ENCODE results near the gene PARVB. TPM values are rescaled to one million over a fixed set of nuclear protein-coding genes. Genes with fewer than 3 reads are reported as not detected.

The PARVB gene
- polyA plus RNA-seq, 4 donors: 0.45 to 16.5 (median 7.5) TPM

DNA sequence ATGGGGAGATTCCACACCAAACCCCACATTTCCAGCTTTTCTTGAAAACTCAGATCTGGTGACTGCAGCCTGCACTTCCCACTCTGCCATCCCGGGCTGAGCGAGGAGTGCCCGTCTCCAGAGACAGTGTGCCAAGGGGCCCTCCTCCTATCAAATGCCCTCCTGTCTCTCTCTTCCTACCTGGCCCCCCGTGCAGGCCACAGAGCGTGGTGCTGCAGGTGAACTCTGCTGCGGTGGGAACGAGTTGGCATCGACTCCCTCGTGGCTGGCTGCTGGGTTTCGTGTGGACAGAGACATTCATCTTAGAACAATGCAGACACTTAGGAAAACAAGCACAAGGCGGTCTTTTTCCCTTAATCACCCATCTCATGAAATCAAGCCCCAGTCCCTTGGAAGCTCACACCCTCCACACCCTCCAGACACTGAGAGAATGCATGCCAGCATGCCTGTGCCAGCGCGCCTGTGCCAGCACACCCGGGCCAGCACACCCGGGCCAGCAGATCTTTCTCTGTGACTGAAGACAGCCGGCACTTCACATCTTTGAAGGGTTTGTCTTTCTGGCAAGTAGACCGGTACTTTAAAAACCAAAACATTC lies 65.0 kb downstream of the PARVB start:
- peaks cover 0 to 7% of the 10 kb centered on the region in 2 donors for H3K9me3 ChIP-seq (ENCODE audit: control insufficient read depth in 2 of 2, insufficient read depth in 1 of 2, low read depth in 1 of 2, low read length in 1 of 2)
- H3K27ac ChIP-seq (ENCODE audit: low read depth in 1 of 3, low read length in 2 of 3): no peak overlapping the region
- FAIRE-seq (no peak), DNase-seq (no peak)
- no peaks in the 10 kb centered on the region for H3K4me1 ChIP-seq (ENCODE audit: control insufficient read depth in 3 of 3, insufficient read depth in 2 of 3, low read depth in 1 of 3, low read length in 2 of 3)
- no peaks in the 10 kb centered on the region for H3K27me3 ChIP-seq (ENCODE audit: control insufficient read depth in 3 of 3, insufficient read depth in 3 of 3, low read length in 3 of 3)
- H3K4me3 ChIP-seq (ENCODE audit: low read depth in 1 of 3, low read length in 3 of 3): no peak overlapping the region
- H3K36me3 ChIP-seq (ENCODE audit: control insufficient read depth in 3 of 3, insufficient read depth in 2 of 3, low read depth in 1 of 3, low read length in 3 of 3): no peaks in the 10 kb centered on the region
- whole genome bisulfite sequencing, 3 donors: 73 to 77% (median 74%) methylated on average over 17 of the region's 17 CpGs

DNA sequence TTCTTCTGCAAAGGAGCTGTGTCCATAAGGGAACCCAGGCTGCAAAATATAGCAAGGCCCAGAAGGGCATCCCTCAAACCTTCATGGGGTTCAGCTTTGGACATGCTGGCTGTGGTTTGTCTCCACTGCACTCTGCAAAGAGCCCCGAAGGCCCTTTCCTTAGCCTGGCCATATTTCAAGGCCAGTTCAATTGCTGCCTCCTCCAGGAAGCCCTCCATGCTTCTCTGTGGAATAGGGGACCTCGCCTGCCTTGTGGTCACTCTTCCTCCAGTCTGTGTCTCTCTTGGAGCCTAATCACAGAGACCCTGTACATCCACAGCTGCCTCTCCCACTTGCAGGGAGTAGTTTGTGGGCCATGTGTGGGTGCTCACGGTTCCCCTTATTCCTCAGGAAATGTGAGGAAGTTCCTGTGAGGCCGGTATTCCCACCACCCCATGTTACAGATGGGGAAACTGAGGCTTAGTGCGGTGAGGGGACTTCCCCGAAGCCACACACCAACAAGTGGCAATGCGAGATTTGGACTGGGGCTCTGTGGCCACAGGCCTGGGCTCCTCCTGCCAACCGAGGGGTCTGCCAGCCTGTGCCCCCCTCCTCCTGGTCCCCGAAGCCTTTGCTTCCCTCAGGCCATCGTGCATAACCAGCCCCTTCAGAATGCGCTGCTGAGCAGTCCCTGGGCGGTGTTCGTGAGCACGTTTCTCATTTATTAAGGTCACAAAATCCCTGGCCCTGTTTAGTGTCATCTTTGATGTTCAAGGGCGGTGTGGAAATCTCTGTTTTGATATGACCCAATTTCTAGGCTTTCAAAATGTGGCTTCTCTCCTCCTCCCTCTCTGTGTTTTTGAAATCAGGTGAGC lies 65.8 kb downstream of the PARVB start:
- 78 to 89% (median 85%) methylated on average over 15 of the region's 15 CpGs for WGBS, 3 donors
- no peak overlapping the region for H3K27ac ChIP-seq (ENCODE audit: low read depth in 1 of 3, low read length in 2 of 3)
- FAIRE-seq: no peak

GRCh38 chr22:44090571-44090905 lies 66.4 kb downstream of the PARVB start:
- FAIRE-seq (no peak), DNase-seq (no peak)

More for the DNA sequence above, 65.8 kb downstream of the PARVB start:
- no peak for DNase-seq
- Histone ChIP-seq H3K9me3 (ENCODE audit: control insufficient read depth in 2 of 2, insufficient read depth in 1 of 2, low read depth in 1 of 2, low read length in 1 of 2) (peaks cover 0 to 1% of the 10 kb centered on the region in 2 donors), H3K4me1 (ENCODE audit: control insufficient read depth in 3 of 3, insufficient read depth in 2 of 3, low read depth in 1 of 3, low read length in 2 of 3) (no peaks in the 10 kb centered on the region), H3K27me3 (ENCODE audit: control insufficient read depth in 3 of 3, insufficient read depth in 3 of 3, low read length in 3 of 3) (no peaks in the 10 kb centered on the region), H3K36me3 (ENCODE audit: control insufficient read depth in 3 of 3, insufficient read depth in 2 of 3, low read depth in 1 of 3, low read length in 3 of 3) (peaks cover 0 to 4% (median 0%) of the 10 kb centered on the region in 3 donors), H3K4me3 (ENCODE audit: low read depth in 1 of 3, low read length in 3 of 3) (no peak overlapping the region)

DNA sequence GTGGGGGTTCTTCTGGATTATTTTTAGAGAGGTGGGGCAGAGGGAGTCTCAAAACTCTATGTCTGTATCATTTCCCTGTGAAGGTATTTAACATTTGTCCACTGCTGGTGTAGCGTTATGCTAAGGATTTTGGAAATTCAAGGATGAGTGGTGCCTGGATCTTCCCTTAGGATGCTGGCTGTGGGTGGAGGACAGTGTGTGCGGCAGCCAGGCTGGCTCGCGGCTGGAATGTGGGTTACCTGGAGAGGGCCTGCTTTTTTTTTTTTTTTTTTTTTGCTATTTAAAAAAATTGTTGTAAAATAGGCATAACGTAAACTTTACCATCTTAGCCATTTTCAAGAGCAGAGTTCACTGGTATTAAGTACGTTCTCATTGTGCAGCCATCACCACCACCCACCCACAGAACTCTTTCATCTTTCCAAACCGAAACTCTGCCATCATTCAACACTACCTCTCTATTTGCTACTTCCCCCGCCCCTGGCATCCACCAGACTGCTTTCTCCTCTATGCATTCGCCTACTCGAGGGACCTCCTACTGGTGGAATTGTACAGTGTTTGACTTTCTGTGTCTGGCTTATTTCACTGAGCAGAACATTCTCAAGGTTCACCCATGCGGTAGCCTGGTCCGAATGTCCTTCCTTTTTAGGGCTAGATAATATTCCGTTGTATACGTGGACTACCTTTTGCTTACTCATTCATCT lies 67.1 kb downstream of the PARVB start:
- Histone ChIP-seq H3K4me3 (ENCODE audit: low read depth in 1 of 3, low read length in 3 of 3) (no peak overlapping the region), H3K27ac (ENCODE audit: low read depth in 1 of 3, low read length in 2 of 3) (no peak overlapping the region), H3K4me1 (ENCODE audit: control insufficient read depth in 3 of 3, insufficient read depth in 2 of 3, low read depth in 1 of 3, low read length in 2 of 3) (no peaks in the 10 kb centered on the region), H3K36me3 (ENCODE audit: control insufficient read depth in 3 of 3, insufficient read depth in 2 of 3, low read depth in 1 of 3, low read length in 3 of 3) (peaks cover 0 to 8% (median 0%) of the 10 kb centered on the region in 3 donors), H3K27me3 (ENCODE audit: control insufficient read depth in 3 of 3, insufficient read depth in 3 of 3, low read length in 3 of 3) (no peaks in the 10 kb centered on the region), H3K9me3 (ENCODE audit: control insufficient read depth in 2 of 2, insufficient read depth in 1 of 2, low read depth in 1 of 2, low read length in 1 of 2) (no peaks in the 10 kb centered on the region)
- 79 to 82% (median 80%) methylated on average over 14 of the region's 14 CpGs for WGBS, 3 donors
- DNase-seq: no peak
- FAIRE-seq: no peak

More at GRCh38 chr22:44090571-44090905, 66.4 kb downstream of the PARVB start:
- peaks cover 0 to 7% (median 0%) of the 10 kb centered on the region in 3 donors for H3K36me3 ChIP-seq (ENCODE audit: control insufficient read depth in 3 of 3, insufficient read depth in 2 of 3, low read depth in 1 of 3, low read length in 3 of 3)
- 63 to 86% (median 76%) methylated on average over 9 of the region's 9 CpGs for WGBS, 3 donors
- no peaks in the 10 kb centered on the region for H3K4me1 ChIP-seq (ENCODE audit: control insufficient read depth in 3 of 3, insufficient read depth in 2 of 3, low read depth in 1 of 3, low read length in 2 of 3)
- no peak overlapping the region for H3K27ac ChIP-seq (ENCODE audit: low read depth in 1 of 3, low read length in 2 of 3)
- no peaks in the 10 kb centered on the region for H3K9me3 ChIP-seq (ENCODE audit: control insufficient read depth in 2 of 2, insufficient read depth in 1 of 2, low read depth in 1 of 2, low read length in 1 of 2)
- no peaks in the 10 kb centered on the region for H3K27me3 ChIP-seq (ENCODE audit: control insufficient read depth in 3 of 3, insufficient read depth in 3 of 3, low read length in 3 of 3)
- no peak overlapping the region for H3K4me3 ChIP-seq (ENCODE audit: low read depth in 1 of 3, low read length in 3 of 3)

DNA sequence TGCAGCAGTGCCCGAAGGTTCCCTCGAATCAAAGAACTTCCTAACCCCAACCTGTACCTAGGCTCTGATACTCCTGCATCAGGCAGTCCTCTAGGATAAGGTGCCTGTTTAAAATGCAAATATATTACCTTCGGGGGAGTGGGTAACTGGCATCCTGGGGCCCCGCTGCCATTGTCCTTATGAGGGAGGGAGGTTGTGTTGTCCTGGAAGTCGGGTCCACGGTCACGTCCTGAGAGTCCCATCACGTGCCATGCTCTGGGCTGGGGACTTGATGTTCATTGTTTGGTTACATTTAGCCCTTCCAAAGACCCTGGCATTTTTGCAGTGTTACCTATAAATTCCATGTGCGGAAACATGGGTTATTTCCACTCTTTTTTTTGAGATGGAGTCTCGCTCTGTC lies 67.6 kb downstream of the PARVB start:
- H3K36me3 ChIP-seq (ENCODE audit: control insufficient read depth in 3 of 3, insufficient read depth in 2 of 3, low read depth in 1 of 3, low read length in 3 of 3): peaks cover 0 to 8% (median 0%) of the 10 kb centered on the region in 3 donors
- no peak overlapping the region for H3K27ac ChIP-seq (ENCODE audit: low read depth in 1 of 3, low read length in 2 of 3)
- WGBS, 3 donors: 93 to 97% (median 95%) methylated on average over 10 of the region's 10 CpGs
- H3K27me3 ChIP-seq (ENCODE audit: control insufficient read depth in 3 of 3, insufficient read depth in 3 of 3, low read length in 3 of 3): no peaks in the 10 kb centered on the region
- H3K4me3 ChIP-seq (ENCODE audit: low read depth in 1 of 3, low read length in 3 of 3): no peak overlapping the region
- H3K4me1 ChIP-seq (ENCODE audit: control insufficient read depth in 3 of 3, insufficient read depth in 2 of 3, low read depth in 1 of 3, low read length in 2 of 3): no peaks in the 10 kb centered on the region
- DNase-seq (no peak), FAIRE-seq (no peak)
- no peaks in the 10 kb centered on the region for H3K9me3 ChIP-seq (ENCODE audit: control insufficient read depth in 2 of 2, insufficient read depth in 1 of 2, low read depth in 1 of 2, low read length in 1 of 2)

DNA sequence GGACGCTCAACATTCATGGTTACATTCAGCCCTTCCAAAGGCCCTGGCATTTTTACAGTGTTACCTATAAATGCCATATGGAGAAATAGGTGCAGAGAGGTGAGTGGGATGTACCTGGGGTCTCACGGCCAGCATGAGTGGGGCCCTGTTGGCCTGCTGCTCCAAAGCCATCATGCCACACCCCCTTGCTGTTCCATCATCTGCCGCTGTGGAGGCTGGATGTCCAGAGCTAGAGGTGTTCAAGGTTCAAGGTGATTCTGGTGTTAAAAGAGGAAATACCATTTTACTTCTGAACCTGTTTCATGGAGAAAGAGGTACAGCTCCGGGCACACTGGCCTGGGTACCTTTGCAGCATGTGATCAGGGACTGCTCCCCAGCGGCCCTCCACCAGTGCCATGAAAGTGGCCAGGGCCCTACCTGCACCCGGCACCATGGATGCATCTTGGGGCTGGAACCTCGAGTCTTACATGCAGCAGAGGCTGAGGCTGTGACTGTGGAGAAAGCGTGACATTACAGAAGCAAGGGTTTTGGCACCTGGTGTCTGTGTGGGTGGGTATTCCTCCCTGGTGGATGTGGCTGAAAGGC lies 68.6 kb downstream of the PARVB start:
- Histone ChIP-seq H3K4me3 (ENCODE audit: low read depth in 1 of 3, low read length in 3 of 3) (no peak overlapping the region), H3K36me3 (ENCODE audit: control insufficient read depth in 3 of 3, insufficient read depth in 2 of 3, low read depth in 1 of 3, low read length in 3 of 3) (peaks cover 0 to 11% (median 0%) of the 10 kb centered on the region in 3 donors), H3K9me3 (ENCODE audit: control insufficient read depth in 2 of 2, insufficient read depth in 1 of 2, low read depth in 1 of 2, low read length in 1 of 2) (no peaks in the 10 kb centered on the region), H3K4me1 (ENCODE audit: control insufficient read depth in 3 of 3, insufficient read depth in 2 of 3, low read depth in 1 of 3, low read length in 2 of 3) (no peaks in the 10 kb centered on the region), H3K27ac (ENCODE audit: low read depth in 1 of 3, low read length in 2 of 3) (no peak overlapping the region), H3K27me3 (ENCODE audit: control insufficient read depth in 3 of 3, insufficient read depth in 3 of 3, low read length in 3 of 3) (no peaks in the 10 kb centered on the region)
- DNase-seq: no peak
- 64 to 79% (median 68%) methylated on average over 8 of the region's 8 CpGs for WGBS, 3 donors
- no peak for FAIRE-seq

DNA sequence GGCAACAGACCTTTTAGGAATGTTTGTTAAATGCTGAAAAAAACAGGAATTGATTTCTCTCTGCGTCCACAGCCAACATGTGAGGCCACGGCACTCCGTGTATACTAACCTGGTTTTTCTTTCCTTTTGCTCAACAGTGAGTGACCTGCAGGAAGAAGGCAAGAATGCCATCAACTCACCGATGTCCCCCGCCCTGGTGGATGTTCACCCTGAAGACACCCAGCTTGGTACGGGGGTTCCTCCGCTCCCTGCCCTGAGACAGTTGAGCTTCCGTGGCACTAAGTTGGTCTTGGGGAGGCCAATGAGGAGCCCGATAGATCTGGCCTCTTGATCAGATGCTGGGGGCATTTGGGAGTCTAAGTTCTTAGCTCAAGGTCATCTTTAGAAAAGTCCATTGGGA lies 69.7 kb downstream of the PARVB start:
- FAIRE-seq: no peak
- no peak for DNase-seq
- Histone ChIP-seq H3K4me1 (ENCODE audit: control insufficient read depth in 3 of 3, insufficient read depth in 2 of 3, low read depth in 1 of 3, low read length in 2 of 3) (no peaks in the 10 kb centered on the region), H3K9me3 (ENCODE audit: control insufficient read depth in 2 of 2, insufficient read depth in 1 of 2, low read depth in 1 of 2, low read length in 1 of 2) (no peaks in the 10 kb centered on the region), H3K4me3 (ENCODE audit: low read depth in 1 of 3, low read length in 3 of 3) (no peak overlapping the region), H3K27me3 (ENCODE audit: control insufficient read depth in 3 of 3, insufficient read depth in 3 of 3, low read length in 3 of 3) (no peaks in the 10 kb centered on the region), H3K27ac (ENCODE audit: low read depth in 1 of 3, low read length in 2 of 3) (no peak overlapping the region), H3K36me3 (ENCODE audit: control insufficient read depth in 3 of 3, insufficient read depth in 2 of 3, low read depth in 1 of 3, low read length in 3 of 3) (peaks cover 0 to 11% (median 0%) of the 10 kb centered on the region in 3 donors)
- WGBS, 3 donors: 89 to 91% (median 89%) methylated on average over 9 of the region's 9 CpGs

DNA sequence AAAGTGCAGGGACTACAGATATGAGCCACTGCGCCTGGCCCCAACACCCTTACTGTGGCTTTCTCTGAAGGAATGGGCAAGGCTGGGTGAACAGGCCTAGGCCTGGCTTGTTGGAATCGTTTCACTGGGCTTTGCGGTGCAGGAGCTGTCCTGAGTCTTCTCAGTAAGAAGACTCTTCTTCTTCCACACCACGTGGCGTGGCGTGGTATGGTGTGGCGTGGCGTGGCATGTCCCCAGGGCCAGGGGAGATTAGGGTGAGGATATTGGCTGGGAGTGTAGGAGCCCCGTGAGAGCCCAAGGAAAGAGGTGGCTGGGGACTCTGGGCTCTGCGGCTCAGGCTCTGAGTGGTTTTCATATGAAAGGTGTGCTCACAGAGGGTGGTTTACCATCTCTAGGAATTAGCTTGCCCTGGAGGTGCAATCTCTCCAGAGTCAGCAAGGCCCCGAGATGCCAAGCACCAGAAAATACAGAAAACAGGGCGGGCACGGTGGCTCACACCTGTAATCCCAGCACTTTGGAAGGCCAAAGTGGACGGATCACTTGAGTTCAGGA lies 70.7 kb downstream of the PARVB start:
- Histone ChIP-seq H3K4me3 (ENCODE audit: low read depth in 1 of 3, low read length in 3 of 3) (no peak overlapping the region), H3K4me1 (ENCODE audit: control insufficient read depth in 3 of 3, insufficient read depth in 2 of 3, low read depth in 1 of 3, low read length in 2 of 3) (no peaks in the 10 kb centered on the region), H3K36me3 (ENCODE audit: control insufficient read depth in 3 of 3, insufficient read depth in 2 of 3, low read depth in 1 of 3, low read length in 3 of 3) (peaks cover 0 to 11% (median 0%) of the 10 kb centered on the region in 3 donors), H3K27me3 (ENCODE audit: control insufficient read depth in 3 of 3, insufficient read depth in 3 of 3, low read length in 3 of 3) (no peaks in the 10 kb centered on the region), H3K27ac (ENCODE audit: low read depth in 1 of 3, low read length in 2 of 3) (no peak overlapping the region), H3K9me3 (ENCODE audit: control insufficient read depth in 2 of 2, insufficient read depth in 1 of 2, low read depth in 1 of 2, low read length in 1 of 2) (no peaks in the 10 kb centered on the region)
- FAIRE-seq (no peak), DNase-seq (no peak)
- WGBS, 3 donors: 83 to 91% (median 86%) methylated on average over 14 of the region's 14 CpGs
